OCI-LY3 (cell line): ENCODE measurements around the gene TNFSF12.
A peak's percentile ranks its signal among the peaks of the same experiment; 100 is the strongest.

Experiments used
- H2AFZ ChIP-seq: fragments of 200-600, 300-600 bp; shearing (Covaris generic); 2 replicates; pipeline ENCODE4 v1.6.0; 2014; ENCODE audit warnings: antibody characterized with exemption, low read depth, low read length
- H3K27ac ChIP-seq: fragments of 200-600, 300-600 bp; sonication (generic); 2 replicates; pipeline ENCODE4 v1.5.1; 2014; ENCODE audit warnings: mild to moderate bottlenecking, low read length, moderate library complexity, mixed read lengths
- H3K27me3 ChIP-seq: fragments of 200-600, 300-600 bp; sonication (generic); 2 replicates; pipeline ENCODE4 v1.6.1; 2014; ENCODE audit warnings: low read depth, low read length, mixed read lengths
- H3K36me3 ChIP-seq: fragments of 200-600, 300-600 bp; sonication (generic); replicated peaks from 2 replicates; pipeline ENCODE3; 2014; ENCODE audit warnings: low read depth, low read length, mixed read lengths
- H3K4me1 ChIP-seq: fragments of 300-600, 200-600 bp; sonication (generic); 2 replicates; pipeline ENCODE4 v1.6.1; 2014; ENCODE audit warnings: low read length, mixed read lengths
- H3K4me2 ChIP-seq: fragments of 200-600, 300-600 bp; sonication (generic); 2 replicates; pipeline ENCODE4 v1.6.1; 2014; ENCODE audit warnings: low read length, mixed read lengths
- H3K4me3 ChIP-seq: fragments of 300-600, 200-600 bp; sonication (generic); 2 replicates; pipeline ENCODE4 v1.5.1; 2014; ENCODE audit warnings: antibody characterized with exemption, mild to moderate bottlenecking, low read length, moderate library complexity
- H3K79me2 ChIP-seq: fragments of 300-600, 200-600 bp; shearing (Covaris generic); 2 replicates; pipeline ENCODE4 v1.6.1; 2014; ENCODE audit warnings: mild to moderate bottlenecking, low read length, mixed read lengths
- H3K9ac ChIP-seq: fragments of 300-600, 200-600 bp; shearing (Covaris generic); 2 replicates; pipeline ENCODE4 v1.6.0; 2014; ENCODE audit warnings: mild to moderate bottlenecking, low read length, moderate library complexity
- H3K9me3 ChIP-seq: fragments of 200-600, 300-600 bp; shearing (Covaris generic); 2 replicates; pipeline ENCODE4 v1.6.1; 2014; ENCODE audit warnings: low read length, mixed read lengths; ENCODE audit not compliant: insufficient read depth
- H4K20me1 ChIP-seq: fragments of 200-600, 300-600 bp; sonication (generic); 2 replicates; pipeline ENCODE4 v1.6.1; 2016; ENCODE audit warnings: low read length, mixed read lengths; ENCODE audit not compliant: insufficient read depth
- EZH2phosphoT487 ChIP-seq: fragments of 200-600 bp; shearing (Covaris generic); IDR thresholded peaks from 2 replicates; pipeline ENCODE4 v1.6.1; 2018; ENCODE audit warnings: antibody characterized with exemption, mixed run types, low read depth
- TF ChIP-seq, protein P1 (sequence below): fragments of 200-600, 300-600 bp; sonication (generic); IDR thresholded peaks from 2 replicates; pipeline ENCODE4 v1.5.1; 2014; ENCODE audit warnings: antibody characterized with exemption, low read length, low read depth

The TNFSF12 gene

DNA sequence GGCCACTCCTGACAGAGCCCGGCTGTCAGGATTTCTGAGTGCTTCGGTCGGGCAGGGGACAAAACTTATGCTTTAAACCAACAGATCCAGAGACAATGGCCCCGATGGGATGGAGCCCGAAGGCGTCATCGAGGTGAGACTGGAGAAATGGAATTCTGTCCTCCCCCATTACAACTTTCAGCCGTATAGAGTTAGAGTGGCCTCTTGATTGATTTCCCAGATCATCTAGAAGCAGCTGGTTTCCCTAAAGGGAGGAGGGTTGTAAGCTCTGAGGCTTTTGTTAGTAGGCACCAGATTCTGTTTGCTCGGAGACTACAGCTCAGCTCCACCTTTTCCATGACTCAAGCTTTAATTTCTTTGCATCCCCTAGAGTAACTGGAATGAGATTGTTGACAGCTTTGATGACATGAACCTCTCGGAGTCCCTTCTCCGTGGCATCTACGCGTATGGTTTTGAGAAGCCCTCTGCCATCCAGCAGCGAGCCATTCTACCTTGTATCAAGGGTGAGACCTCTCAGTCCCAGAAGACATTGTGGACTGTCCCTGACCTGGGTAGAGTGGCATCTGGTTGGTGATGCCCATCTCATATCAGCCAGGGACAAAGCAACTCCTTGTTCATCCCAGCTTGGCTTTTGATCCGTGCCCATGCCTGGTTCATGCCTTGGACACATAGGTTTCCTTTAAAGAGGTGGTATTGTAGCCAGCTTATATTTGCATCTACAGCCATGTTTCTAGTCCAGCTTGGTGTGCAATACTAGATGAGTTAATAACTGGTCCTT lies 25.5 kb downstream of the TNFSF12 start:
- H3K27ac ChIP-seq, result peak overlapping the region; percentile 95
- peak overlapping the region; percentile 97 for H3K4me3 ChIP-seq
- no peaks in the 10 kb centered on the region for H3K9me3 ChIP-seq
- peaks cover 64% of the 10 kb centered on the region for H3K79me2 ChIP-seq
- peaks cover 64% of the 10 kb centered on the region for H3K36me3 ChIP-seq
- H4K20me1 ChIP-seq, result peaks cover 51% of the 10 kb centered on the region
- H2AFZ ChIP-seq, result no peak overlapping the region
- H3K4me1 ChIP-seq, result peaks cover 58% of the 10 kb centered on the region
- TF ChIP-seq, protein P1, sequence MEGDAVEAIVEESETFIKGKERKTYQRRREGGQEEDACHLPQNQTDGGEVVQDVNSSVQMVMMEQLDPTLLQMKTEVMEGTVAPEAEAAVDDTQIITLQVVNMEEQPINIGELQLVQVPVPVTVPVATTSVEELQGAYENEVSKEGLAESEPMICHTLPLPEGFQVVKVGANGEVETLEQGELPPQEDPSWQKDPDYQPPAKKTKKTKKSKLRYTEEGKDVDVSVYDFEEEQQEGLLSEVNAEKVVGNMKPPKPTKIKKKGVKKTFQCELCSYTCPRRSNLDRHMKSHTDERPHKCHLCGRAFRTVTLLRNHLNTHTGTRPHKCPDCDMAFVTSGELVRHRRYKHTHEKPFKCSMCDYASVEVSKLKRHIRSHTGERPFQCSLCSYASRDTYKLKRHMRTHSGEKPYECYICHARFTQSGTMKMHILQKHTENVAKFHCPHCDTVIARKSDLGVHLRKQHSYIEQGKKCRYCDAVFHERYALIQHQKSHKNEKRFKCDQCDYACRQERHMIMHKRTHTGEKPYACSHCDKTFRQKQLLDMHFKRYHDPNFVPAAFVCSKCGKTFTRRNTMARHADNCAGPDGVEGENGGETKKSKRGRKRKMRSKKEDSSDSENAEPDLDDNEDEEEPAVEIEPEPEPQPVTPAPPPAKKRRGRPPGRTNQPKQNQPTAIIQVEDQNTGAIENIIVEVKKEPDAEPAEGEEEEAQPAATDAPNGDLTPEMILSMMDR, result no peak
- TF ChIP-seq EZH2phosphoT487, result no peak
- H3K27me3 ChIP-seq, result no peaks in the 10 kb centered on the region
- peak overlapping the region; percentile 75 for H3K4me2 ChIP-seq
- peak overlapping the region; percentile 100 for H3K9ac ChIP-seq

DNA sequence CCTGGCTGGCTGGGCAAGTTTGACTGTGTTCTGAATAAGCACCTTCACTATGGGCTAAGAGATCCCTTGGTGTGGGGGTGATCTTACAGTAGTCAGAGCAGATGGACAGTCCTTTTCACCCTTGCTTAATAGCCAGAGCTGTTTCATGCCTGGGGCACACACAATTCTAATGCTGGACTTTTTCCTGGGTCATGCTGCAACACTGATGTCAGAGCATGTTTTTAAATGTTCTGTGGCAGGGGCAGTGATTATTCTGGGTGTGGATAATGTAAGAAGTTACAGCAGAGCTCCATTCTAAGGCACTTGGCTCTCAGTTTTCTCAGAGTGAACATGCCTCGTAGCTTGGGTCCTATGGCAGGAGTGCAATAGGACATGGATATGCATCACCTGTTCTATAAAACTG lies 26.6 kb downstream of the TNFSF12 start:
- H3K79me2 ChIP-seq, result peaks cover 72% of the 10 kb centered on the region
- H3K4me3 ChIP-seq, result peak overlapping the region; percentile 13; the same call in 1 of the 2 replicates
- peaks cover 51% of the 10 kb centered on the region for H4K20me1 ChIP-seq
- H3K9me3 ChIP-seq, result no peaks in the 10 kb centered on the region
- TF ChIP-seq, protein P1, result no peak
- no peak for TF ChIP-seq EZH2phosphoT487
- H3K27me3 ChIP-seq, result no peaks in the 10 kb centered on the region
- peak overlapping the region; percentile 75 for H3K4me2 ChIP-seq
- H3K36me3 ChIP-seq, result peaks cover 69% of the 10 kb centered on the region
- no peak overlapping the region for H3K9ac ChIP-seq
- peaks cover 67% of the 10 kb centered on the region for H3K4me1 ChIP-seq
- H2AFZ ChIP-seq, result no peak overlapping the region
- peak overlapping the region; percentile 48 for H3K27ac ChIP-seq

DNA sequence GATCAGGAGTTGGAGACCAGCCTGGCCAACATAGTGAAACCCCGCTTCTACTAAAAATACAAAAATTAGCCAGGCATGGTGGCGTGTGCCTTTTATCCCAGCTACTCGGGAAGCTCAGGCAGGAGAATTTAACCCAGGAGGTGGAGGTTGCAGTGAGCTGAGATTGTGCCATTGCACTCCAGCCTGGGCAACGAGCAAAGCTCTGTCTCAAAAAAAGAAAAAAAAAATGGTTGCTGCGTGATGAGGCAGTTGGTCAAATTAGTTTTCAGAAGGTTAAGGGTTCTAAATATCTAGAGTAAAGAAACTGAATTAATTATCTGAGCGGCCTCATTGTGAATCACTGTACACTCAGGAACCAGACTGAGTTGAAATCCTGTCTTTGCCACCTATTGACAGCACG lies 27.1 kb downstream of the TNFSF12 start:
- TF ChIP-seq, protein P1, result no peak
- no peak for TF ChIP-seq EZH2phosphoT487
- Histone ChIP-seq H3K4me2 (0 out of 2 replicates have a peak overlapping the region, but pooled peaks have one; percentile 75), H3K27me3 (no peaks in the 10 kb centered on the region), H4K20me1 (peaks cover 51% of the 10 kb centered on the region), H3K9me3 (no peaks in the 10 kb centered on the region), H3K4me3 (no peak overlapping the region), H2AFZ (no peak overlapping the region), H3K9ac (no peak overlapping the region), H3K36me3 (peaks cover 67% of the 10 kb centered on the region), H3K4me1 (peaks cover 67% of the 10 kb centered on the region), H3K27ac (peak overlapping the region; percentile 48; the same call in 1 of the 2 replicates), H3K79me2 (peaks cover 75% of the 10 kb centered on the region)

DNA sequence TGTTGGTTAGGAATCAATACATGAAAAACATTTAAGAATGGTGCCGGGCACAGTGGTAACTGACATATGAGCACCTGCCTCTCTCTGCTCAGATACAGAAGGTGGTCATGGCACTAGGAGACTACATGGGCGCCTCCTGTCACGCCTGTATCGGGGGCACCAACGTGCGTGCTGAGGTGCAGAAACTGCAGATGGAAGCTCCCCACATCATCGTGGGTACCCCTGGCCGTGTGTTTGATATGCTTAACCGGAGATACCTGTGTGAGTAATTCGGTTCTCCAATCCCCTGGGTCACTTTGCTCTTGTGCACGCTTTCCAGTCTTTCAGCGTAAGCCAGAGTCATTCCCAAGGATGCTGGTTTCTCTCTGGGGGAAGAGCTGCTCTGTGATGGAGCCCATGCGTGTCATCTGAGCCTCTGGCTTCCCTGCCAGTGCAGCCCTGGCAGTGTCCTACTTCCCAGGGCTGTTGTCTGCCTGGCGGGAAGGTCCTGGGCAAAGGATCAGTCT lies 27.6 kb downstream of the TNFSF12 start:
- peaks cover 63% of the 10 kb centered on the region for H3K4me1 ChIP-seq
- no peak overlapping the region for H3K4me2 ChIP-seq
- peaks cover 65% of the 10 kb centered on the region for H3K36me3 ChIP-seq
- no peak overlapping the region; the same call in 1 of the 2 replicates for H3K27ac ChIP-seq
- H3K79me2 ChIP-seq, result peaks cover 70% of the 10 kb centered on the region
- no peaks in the 10 kb centered on the region for H3K9me3 ChIP-seq
- H4K20me1 ChIP-seq, result peaks cover 51% of the 10 kb centered on the region
- H3K4me3 ChIP-seq, result no peak overlapping the region
- no peak overlapping the region for H3K9ac ChIP-seq
- no peaks in the 10 kb centered on the region for H3K27me3 ChIP-seq
- no peak overlapping the region for H2AFZ ChIP-seq
- no peak for TF ChIP-seq EZH2phosphoT487
- TF ChIP-seq, protein P1, result no peak
